ENCODE data around the gene RTKN. TPM values are rescaled to one million over a fixed set of nuclear protein-coding genes. Genes with fewer than 3 reads are reported as not detected.

Gene RTKN
- total and polyA plus RNA-seq, 10 of the 15 experiments (the other 5 are each of a cell fraction or from before 2014, with no cell fraction given), result 0.50 to 12.3 (median 5.4) TPM

DNA sequence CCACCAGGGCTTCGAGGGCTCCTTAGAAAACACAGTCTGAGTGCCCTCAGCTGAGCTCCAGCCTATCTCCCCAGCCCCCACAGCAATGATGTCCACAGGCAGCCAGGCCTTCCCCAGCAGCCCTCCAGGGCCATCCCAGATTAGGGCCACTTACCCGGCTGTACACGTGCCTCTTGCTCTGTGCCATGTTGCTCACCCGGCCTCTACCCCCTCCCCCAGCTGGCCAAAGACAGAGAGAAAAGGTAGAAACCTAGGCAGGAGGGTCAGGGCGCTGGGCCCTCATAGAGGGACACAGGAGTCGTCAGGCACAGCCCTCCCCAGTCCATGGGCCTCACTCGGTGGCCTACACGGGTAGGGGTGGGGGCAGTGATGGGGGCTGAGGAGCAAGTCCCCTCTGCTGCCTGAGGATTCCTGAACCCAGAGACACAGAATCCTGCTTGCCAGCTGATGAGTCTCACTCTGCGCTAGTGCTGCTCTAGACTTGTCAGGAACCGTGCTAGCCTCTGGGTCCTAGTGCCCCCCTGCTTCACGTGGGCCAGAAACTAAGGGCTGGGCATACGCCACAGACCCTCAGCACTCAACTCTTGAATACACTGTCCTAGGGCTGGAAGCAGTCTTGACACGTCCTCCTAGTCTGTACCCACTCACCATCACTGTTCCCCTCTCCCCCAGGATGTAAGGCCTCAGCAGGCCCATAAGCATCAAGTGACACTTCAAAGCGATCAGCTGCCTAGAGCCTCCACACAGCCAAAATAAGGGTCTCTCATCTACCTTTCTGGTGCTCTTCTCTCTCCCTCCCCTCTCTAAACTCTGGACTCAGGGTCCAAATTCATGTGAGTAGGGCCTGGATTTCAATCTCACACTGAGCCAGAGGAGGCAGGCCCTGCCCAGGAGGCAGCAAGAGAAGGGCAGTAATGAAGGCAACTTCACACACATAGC lies 61.6 kb downstream of the RTKN start, which contains the start of gene DCTN1 (continued):
- TF ChIP-seq, protein P1, sequence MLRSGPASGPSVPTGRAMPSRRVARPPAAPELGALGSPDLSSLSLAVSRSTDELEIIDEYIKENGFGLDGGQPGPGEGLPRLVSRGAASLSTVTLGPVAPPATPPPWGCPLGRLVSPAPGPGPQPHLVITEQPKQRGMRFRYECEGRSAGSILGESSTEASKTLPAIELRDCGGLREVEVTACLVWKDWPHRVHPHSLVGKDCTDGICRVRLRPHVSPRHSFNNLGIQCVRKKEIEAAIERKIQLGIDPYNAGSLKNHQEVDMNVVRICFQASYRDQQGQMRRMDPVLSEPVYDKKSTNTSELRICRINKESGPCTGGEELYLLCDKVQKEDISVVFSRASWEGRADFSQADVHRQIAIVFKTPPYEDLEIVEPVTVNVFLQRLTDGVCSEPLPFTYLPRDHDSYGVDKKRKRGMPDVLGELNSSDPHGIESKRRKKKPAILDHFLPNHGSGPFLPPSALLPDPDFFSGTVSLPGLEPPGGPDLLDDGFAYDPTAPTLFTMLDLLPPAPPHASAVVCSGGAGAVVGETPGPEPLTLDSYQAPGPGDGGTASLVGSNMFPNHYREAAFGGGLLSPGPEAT (IDR thresholded peaks at IDR 0.05; ENCODE audit: low read depth), result 0 out of 2 replicates have a peak, but pooled peaks have one; percentile 35
- no peak for TF ChIP-seq EED (IDR thresholded peaks at IDR 0.05; ENCODE audit: low read depth)
- TF ChIP-seq POU2F2 (IDR thresholded peaks at IDR 0.05; ENCODE audit: borderline replicate concordance, low read depth, low read length), result no peak
- TF ChIP-seq, protein P2, sequence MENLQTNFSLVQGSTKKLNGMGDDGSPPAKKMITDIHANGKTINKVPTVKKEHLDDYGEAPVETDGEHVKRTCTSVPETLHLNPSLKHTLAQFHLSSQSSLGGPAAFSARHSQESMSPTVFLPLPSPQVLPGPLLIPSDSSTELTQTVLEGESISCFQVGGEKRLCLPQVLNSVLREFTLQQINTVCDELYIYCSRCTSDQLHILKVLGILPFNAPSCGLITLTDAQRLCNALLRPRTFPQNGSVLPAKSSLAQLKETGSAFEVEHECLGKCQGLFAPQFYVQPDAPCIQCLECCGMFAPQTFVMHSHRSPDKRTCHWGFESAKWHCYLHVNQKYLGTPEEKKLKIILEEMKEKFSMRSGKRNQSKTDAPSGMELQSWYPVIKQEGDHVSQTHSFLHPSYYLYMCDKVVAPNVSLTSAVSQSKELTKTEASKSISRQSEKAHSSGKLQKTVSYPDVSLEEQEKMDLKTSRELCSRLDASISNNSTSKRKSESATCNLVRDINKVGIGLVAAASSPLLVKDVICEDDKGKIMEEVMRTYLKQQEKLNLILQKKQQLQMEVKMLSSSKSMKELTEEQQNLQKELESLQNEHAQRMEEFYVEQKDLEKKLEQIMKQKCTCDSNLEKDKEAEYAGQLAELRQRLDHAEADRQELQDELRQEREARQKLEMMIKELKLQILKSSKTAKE (IDR thresholded peaks at IDR 0.05; ENCODE audit: low read depth, poor library complexity, severe bottlenecking), result no peak
- no peak for TF ChIP-seq CREB1 (IDR thresholded peaks at IDR 0.05; ENCODE audit: low read depth)
- no peak for TF ChIP-seq RAD21 (IDR thresholded peaks at IDR 0.05; ENCODE audit: insufficient read depth, low read depth, low read length)
- TF ChIP-seq SPI1 (IDR thresholded peaks at IDR 0.05; ENCODE audit: borderline replicate concordance, insufficient read depth, low read depth, low read length), result no peak
- no peak for TF ChIP-seq NR2C2 (IDR thresholded peaks at IDR 0.05; ENCODE audit: borderline replicate concordance, control insufficient read depth, insufficient read length, low read depth)
- TF ChIP-seq, protein P3, sequence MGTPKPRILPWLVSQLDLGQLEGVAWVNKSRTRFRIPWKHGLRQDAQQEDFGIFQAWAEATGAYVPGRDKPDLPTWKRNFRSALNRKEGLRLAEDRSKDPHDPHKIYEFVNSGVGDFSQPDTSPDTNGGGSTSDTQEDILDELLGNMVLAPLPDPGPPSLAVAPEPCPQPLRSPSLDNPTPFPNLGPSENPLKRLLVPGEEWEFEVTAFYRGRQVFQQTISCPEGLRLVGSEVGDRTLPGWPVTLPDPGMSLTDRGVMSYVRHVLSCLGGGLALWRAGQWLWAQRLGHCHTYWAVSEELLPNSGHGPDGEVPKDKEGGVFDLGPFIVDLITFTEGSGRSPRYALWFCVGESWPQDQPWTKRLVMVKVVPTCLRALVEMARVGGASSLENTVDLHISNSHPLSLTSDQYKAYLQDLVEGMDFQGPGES (IDR thresholded peaks at IDR 0.05), result no peak
- TF ChIP-seq SP1 (IDR thresholded peaks at IDR 0.05; ENCODE audit: low read depth, low read length), result no peak
- no peak for TF ChIP-seq DPF2 (IDR thresholded peaks at IDR 0.05)
- TF ChIP-seq, protein P4, sequence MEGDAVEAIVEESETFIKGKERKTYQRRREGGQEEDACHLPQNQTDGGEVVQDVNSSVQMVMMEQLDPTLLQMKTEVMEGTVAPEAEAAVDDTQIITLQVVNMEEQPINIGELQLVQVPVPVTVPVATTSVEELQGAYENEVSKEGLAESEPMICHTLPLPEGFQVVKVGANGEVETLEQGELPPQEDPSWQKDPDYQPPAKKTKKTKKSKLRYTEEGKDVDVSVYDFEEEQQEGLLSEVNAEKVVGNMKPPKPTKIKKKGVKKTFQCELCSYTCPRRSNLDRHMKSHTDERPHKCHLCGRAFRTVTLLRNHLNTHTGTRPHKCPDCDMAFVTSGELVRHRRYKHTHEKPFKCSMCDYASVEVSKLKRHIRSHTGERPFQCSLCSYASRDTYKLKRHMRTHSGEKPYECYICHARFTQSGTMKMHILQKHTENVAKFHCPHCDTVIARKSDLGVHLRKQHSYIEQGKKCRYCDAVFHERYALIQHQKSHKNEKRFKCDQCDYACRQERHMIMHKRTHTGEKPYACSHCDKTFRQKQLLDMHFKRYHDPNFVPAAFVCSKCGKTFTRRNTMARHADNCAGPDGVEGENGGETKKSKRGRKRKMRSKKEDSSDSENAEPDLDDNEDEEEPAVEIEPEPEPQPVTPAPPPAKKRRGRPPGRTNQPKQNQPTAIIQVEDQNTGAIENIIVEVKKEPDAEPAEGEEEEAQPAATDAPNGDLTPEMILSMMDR (IDR thresholded peaks at IDR 0.05 in 2 of 3, conservative IDR thresholded peaks at IDR 0.05 in 1 of 3; ENCODE audit: control insufficient read depth in 2 of 3, extremely low read depth in 1 of 3, insufficient read depth in 1 of 3, low read depth in 3 of 3, low read length in 3 of 3), result no peak
- TF ChIP-seq BHLHE40 (IDR thresholded peaks at IDR 0.05; ENCODE audit: borderline replicate concordance in 1 of 2, low read depth in 2 of 2, low read length in 1 of 2), result peak in 1 of 2 experiments; percentile 29; a peak in 1 of 4 replicates
- peak in 1 of 2 experiments; percentile 52; a peak in 1 of 3 replicates for TF ChIP-seq EGR1 (IDR thresholded peaks at IDR 0.05; ENCODE audit: borderline replicate concordance in 1 of 2, low read depth in 2 of 2, low read length in 2 of 2)
- no peak for TF ChIP-seq ZNF384 (IDR thresholded peaks at IDR 0.05; ENCODE audit: borderline replicate concordance, low read depth, low read length)
